Measurements from ENCODE around the gene ITPK1. TPM values are rescaled to one million over a fixed set of nuclear protein-coding genes. Genes with fewer than 3 reads are reported as not detected.

ITPK1 gene
- total RNA-seq, 2 experiments from 2014 or later: 87.0 to 87.4 TPM

DNA sequence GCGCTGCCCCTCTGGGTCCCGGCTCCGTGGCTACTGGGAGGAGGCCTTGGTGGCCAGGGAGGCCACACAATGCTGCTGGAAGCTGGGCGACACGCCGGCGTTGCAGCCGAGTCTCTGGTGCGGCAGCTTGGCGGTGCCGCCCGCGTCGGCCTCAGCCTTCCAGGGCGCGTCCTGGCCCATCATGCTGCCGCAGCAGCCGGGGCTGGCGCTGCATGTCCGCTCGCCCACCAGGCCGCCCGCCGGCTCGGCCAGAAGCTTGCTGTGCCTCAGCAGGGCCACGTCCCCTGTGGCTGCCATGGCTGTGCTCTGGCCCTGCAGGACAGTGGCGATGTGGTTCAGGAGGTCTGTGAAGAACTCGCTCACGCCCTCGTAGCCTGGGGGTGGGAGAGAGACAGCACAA is 174.2 kb downstream of the ITPK1 start:
- no peak for DNase-seq
- Mint-ChIP-seq H3K27me3 (no peaks in the 10 kb centered on the region), H3K4me3 (no peak overlapping the region), H3K27ac (no peak overlapping the region), H3K36me3 (no peaks in the 10 kb centered on the region), H3K4me1 (peaks cover 4% of the 10 kb centered on the region), H3K9me3 (no peaks in the 10 kb centered on the region)

DNA sequence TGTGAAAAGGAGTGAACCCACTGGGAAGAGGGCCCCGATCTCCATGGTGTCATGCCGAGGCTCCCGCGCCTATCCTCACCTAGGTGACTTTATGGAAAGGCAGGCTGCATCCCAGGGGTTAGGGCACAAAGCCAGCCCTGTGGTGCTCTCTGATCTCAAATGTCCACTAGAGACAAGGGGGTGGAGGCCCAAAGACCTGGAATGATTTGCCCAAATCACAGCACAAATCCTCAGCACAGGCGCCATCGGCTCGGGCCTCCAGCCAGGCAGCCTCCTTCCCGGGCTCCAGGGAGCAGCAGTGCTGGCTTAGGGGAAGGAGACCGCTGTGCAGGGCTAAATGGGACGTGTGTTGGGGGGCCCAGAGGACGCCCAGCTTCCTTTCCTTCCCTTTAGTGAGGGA is 175.2 kb downstream of the ITPK1 start:
- H3K4me1 Mint-ChIP-seq: peaks cover 4% of the 10 kb centered on the region
- DNase-seq: no peak
- no peak overlapping the region for H3K27ac Mint-ChIP-seq
- H3K27me3 Mint-ChIP-seq: no peaks in the 10 kb centered on the region
- no peak overlapping the region for H3K4me3 Mint-ChIP-seq
- H3K36me3 Mint-ChIP-seq: no peaks in the 10 kb centered on the region
- no peaks in the 10 kb centered on the region for H3K9me3 Mint-ChIP-seq

DNA sequence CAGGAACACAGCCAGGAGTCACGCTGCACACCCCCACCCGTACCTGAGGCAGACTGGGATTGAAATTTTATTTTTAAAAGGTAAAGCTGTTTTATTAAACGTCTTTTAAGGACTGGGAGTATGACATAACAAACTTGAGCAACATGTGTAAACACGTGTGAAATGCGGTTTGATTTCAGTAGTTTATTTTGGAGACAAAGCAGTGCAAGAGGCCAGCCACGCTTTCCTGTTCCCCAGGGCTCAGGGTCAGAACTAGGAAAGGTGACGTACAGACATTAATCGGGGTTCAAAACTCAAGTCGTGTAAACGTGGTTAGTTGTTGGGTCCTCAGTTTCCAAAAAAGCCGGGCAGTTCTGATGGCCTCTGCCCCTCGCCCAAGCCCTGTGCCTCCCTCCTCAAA is 176.0 kb downstream of the ITPK1 start:
- H3K36me3 Mint-ChIP-seq: no peaks in the 10 kb centered on the region

DNA sequence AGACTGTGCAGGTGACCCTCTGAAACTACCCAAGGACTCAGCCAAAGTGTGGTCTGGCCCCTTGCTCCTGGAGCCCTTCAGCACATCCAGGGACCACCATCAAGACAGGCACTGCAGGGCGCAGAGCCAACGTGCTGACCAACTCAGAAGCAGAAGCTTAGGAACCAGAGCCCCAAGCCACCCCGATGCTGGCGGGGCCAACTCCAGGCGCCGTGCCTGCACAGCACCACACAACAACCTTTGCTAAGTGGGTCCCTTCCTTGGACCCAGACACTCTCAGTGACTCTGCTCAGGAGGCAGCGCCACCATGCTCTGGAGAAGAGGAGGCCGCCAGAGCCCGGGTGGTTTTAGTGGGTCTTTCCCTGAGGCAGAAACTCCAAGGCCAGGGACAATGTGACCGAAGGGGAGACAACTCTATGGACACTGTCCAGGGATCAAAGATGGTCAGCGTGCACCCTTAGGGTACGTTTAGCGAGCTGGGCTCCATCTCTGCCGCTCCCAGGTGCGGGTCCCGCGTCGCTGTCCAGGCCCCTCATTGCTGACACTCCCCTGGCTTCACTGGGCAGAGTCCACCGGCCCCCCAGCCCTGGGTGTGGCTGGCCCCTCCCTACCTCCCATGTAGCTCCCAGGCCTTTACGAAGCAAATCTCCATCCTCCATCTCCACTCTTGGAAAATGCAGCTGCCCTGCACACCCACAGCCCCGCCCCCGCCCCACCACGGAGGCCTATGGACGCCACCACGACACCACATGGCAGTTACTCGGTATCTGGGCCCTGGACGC is 176.6 kb downstream of the ITPK1 start:
- Mint-ChIP-seq H3K36me3 (no peaks in the 10 kb centered on the region), H3K9me3 (no peaks in the 10 kb centered on the region), H3K4me1 (peaks cover 4% of the 10 kb centered on the region), H3K4me3 (no peak overlapping the region), H3K27ac (no peak overlapping the region), H3K27me3 (no peaks in the 10 kb centered on the region)
- DNase-seq: no peak

More for the DNA sequence above, 176.0 kb downstream of the ITPK1 start:
- Mint-ChIP-seq H3K4me1 (peaks cover 4% of the 10 kb centered on the region), H3K9me3 (no peaks in the 10 kb centered on the region), H3K4me3 (no peak overlapping the region), H3K27me3 (no peaks in the 10 kb centered on the region), H3K27ac (no peak overlapping the region)
- no peak for DNase-seq

DNA sequence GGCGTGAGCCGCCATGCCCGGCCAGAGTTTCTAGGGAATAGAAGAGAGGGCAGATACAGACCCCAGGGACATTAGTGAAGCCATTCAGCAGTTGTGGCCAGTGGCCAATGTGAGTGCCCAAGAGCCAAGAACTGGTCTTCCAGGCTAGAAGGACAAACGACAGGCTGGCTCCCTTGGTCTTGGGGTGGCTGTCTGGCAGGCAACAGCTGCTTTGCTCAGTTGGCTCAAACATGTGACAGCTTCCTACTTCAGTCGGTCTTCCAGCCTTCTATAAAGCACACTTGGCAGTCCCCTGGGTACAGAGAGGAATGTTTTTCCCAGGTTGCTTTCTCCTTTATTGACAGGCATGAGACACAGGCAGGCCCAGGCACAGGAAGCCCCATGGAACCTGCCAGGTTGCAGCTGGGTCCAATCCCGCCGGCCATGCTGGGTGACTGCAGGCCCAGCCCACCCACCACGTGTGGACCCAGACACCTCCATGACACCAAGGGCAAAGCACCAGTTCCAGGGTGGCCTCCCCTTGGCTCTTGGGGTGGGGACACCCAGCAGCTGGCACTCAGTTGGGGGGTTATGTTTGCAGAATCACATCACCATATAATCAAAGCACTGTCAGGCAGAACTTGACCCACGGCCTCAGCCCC is 177.4 kb downstream of the ITPK1 start:
- Mint-ChIP-seq H3K27me3 (no peaks in the 10 kb centered on the region), H3K4me3 (no peak overlapping the region), H3K36me3 (no peaks in the 10 kb centered on the region), H3K4me1 (peaks cover 4% of the 10 kb centered on the region), H3K9me3 (no peaks in the 10 kb centered on the region), H3K27ac (no peak overlapping the region)
- no peak for DNase-seq

DNA sequence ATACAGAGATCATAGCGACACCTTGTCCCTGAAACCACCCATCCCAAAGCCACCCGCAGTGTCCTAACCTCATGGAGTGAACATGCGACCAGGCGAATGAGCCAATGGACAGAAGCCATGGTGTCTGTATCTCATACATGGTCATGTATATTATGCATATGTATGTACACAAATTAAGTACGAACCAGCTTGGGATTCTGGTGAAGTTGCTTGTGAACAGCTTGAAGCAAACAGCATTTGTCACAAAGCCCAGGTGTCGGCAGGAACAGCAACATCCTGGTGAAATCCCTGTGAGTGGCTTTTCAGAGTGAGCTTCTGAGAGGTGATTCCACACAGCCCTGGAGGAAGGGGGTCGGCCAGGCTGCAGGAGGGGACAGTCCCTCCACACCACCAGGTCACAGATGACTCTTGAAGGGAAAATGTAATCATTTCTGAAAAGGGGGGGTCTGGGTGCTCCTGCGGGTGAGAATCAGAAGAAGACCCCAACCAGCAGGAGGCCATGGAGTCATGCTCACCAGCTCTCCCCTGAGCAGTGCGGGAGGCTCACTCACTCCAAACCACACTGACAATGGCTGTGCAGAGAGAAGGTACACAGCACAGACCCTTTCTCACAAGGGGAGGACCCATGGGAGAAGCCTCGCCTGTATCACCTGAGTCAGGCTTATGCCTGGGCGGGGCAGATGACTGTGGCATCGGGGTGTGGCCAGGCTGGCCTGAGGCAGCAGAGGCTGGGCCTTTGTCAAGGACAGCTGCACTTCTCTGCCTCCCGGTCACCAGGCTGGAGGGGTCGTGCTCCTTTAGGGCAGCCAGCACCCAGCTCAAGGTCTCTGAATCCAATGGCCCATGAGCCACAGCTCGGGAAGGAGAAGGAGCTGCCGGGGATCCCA is 178.4 kb downstream of the ITPK1 start:
- Mint-ChIP-seq H3K9me3 (no peaks in the 10 kb centered on the region), H3K4me3 (no peak overlapping the region)

DNA sequence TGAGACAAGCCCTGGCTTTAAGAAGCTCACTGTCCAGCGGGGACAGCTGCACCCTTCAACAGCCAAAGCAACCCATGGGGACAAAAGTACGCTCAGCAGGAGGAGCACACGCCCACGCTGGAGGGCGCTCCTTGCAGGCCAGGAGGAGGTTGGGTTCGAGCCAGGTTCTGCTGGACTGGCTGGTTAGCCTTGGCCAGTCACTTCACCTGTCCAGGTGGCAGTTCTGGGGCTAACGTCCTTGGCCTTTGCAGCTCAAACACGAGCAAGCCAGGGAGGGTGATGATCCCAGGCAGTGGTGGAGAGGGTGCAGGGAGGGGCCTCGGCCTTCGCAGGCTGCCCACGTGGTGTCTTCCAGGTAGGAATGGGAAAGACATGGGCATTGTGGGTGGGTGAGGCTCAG is 179.6 kb downstream of the ITPK1 start:
- H3K4me1 Mint-ChIP-seq: peaks cover 4% of the 10 kb centered on the region

More for the DNA sequence above, 178.4 kb downstream of the ITPK1 start:
- no peaks in the 10 kb centered on the region for H3K36me3 Mint-ChIP-seq
- peaks cover 4% of the 10 kb centered on the region for H3K4me1 Mint-ChIP-seq
- DNase-seq: peak; percentile 22
- H3K27me3 Mint-ChIP-seq: no peaks in the 10 kb centered on the region
- no peak overlapping the region for H3K27ac Mint-ChIP-seq

DNA sequence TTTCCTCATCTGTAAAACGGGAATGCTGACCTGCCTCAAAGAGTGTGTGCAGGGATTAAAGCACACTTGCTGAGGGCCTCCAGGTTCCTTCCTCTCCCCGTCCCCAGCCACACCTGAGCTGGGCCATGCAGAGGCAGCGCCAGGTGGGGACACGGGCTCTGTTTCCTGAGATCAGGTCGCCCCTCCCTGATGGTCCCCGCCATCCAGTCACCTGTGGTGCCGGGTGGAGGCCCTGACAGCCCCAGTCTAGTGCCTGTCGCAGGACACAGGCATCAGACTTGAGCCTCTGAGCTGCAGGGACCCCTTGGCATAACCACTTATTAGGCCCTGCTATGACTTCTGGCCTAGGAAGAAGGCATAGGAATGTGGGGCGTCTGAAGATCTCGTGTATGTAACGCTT is 180.3 kb downstream of the ITPK1 start:
- Mint-ChIP-seq H3K4me3 (no peak overlapping the region), H3K27me3 (no peaks in the 10 kb centered on the region), H3K27ac (no peak overlapping the region), H3K36me3 (no peaks in the 10 kb centered on the region), H3K9me3 (no peaks in the 10 kb centered on the region), H3K4me1 (peaks cover 4% of the 10 kb centered on the region)
- no peak for DNase-seq

More for the DNA sequence above, 179.6 kb downstream of the ITPK1 start:
- DNase-seq: no peak
- no peaks in the 10 kb centered on the region for H3K9me3 Mint-ChIP-seq
- H3K27ac Mint-ChIP-seq: no peak overlapping the region
- no peaks in the 10 kb centered on the region for H3K36me3 Mint-ChIP-seq
- H3K27me3 Mint-ChIP-seq: no peaks in the 10 kb centered on the region
- no peak overlapping the region for H3K4me3 Mint-ChIP-seq

DNA sequence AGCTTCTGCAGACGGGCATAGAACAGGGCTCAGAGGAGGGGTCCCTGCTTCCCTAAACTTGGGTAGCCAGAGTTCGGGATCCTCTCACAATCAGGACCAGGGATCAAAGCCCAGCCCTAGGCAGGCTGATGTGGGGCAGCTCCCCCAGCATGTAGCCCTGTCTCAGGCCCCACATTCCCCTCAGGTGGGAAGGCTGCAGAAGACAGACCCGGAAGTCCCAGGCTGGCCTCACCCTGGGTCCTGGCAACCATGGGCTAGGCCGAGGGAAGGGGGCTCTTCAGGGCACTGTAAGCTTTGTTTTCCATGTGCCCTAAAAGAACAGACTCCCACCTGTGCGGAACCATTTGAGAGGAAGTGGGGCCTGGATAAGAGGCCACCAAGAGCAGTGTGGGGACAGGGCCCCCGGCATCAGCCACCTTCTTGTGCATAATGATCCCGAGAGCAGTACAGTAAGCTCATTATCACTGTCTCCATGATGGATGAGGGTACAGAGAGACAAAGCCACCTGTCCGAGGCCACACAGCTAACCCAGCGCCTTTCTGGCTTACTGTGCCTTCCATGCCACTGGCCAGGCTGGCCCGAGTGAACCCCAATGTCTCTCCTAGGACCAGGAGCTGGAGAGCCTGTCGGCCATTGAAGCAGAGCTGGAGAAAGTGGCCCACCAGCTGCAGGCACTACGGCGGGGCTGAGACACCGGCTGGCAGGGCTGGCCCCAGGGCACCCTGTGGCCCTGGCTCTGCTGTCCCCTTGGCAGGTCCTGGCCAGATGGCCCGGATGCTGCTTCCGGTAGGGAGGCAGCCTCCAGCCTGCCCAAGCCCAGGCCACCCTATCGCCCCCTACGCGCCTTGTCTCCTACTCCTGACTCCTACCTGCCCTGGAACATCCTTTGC is 181.3 kb downstream of the ITPK1 start:
- H3K4me1 Mint-ChIP-seq: peaks cover 4% of the 10 kb centered on the region
- no peak for DNase-seq
- no peaks in the 10 kb centered on the region for H3K9me3 Mint-ChIP-seq
- H3K27me3 Mint-ChIP-seq: no peaks in the 10 kb centered on the region
- no peaks in the 10 kb centered on the region for H3K36me3 Mint-ChIP-seq
- no peak overlapping the region for H3K4me3 Mint-ChIP-seq
- H3K27ac Mint-ChIP-seq: no peak overlapping the region

DNA sequence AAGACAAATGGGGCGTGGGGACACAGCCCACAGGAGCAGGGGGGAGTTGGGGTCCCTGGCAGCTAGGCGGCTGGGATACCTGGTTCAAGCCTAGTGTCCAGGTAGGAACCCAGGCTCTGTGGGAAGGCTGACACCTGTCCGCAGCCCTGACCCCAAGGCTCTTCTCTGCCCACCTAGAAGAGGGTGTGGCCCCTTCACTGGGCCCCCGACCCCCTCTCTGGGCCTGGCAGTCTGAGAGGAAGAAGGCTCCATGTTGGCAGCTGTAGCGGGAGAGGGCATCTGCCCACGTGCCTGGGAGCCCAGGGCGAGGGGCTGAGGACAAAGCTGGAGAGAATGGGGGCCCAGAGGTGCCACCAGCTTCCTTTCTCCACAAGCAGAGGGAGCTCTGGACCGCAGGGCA is 182.2 kb downstream of the ITPK1 start:
- Mint-ChIP-seq H3K9me3 (no peaks in the 10 kb centered on the region), H3K4me3 (no peak overlapping the region), H3K4me1 (peaks cover 4% of the 10 kb centered on the region), H3K27ac (no peak overlapping the region), H3K27me3 (no peaks in the 10 kb centered on the region), H3K36me3 (no peaks in the 10 kb centered on the region)
- no peak for DNase-seq

DNA sequence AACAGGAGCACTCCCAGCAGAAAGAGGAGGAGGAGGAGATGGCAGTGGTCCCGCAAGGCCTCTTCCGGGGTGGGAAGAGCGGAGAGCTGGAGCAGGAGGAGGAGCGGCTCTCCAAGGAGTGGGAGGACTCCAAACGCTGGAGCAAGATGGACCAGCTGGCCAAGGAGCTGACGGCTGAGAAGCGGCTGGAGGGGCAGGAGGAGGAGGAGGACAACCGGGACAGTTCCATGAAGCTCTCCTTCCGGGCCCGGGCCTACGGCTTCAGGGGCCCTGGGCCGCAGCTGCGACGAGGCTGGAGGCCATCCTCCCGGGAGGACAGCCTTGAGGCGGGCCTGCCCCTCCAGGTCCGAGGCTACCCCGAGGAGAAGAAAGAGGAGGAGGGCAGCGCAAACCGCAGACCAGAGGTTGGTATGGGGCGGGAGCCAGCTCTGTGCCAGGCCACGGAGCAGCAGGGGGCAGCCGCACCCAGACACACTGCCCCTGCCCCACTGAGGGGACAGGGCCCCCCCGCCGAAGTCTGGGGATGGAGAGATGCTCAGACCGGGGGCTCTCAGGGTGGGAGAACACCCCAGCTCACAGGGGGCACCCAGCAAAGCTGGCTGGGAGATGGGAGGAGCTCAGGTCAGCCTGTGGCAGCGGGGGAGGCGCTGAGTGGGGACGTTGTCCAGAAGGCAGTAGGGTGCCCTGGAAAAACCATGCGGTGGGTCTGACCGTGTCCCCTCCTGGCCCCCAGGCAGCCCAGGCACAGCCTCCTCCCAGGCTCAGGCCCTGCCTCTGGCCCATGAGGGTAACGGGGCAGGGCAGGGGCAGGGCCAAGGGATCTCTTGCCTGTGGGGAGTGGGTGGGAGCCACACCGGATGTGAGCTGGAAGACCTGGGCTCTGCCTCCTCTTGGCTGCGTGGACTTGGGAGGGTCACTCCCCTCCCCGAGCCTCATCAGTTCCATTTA is 183.0 kb downstream of the ITPK1 start:
- no peak for DNase-seq
- Mint-ChIP-seq H3K4me1 (peaks cover 4% of the 10 kb centered on the region), H3K27ac (no peak overlapping the region)

DNA sequence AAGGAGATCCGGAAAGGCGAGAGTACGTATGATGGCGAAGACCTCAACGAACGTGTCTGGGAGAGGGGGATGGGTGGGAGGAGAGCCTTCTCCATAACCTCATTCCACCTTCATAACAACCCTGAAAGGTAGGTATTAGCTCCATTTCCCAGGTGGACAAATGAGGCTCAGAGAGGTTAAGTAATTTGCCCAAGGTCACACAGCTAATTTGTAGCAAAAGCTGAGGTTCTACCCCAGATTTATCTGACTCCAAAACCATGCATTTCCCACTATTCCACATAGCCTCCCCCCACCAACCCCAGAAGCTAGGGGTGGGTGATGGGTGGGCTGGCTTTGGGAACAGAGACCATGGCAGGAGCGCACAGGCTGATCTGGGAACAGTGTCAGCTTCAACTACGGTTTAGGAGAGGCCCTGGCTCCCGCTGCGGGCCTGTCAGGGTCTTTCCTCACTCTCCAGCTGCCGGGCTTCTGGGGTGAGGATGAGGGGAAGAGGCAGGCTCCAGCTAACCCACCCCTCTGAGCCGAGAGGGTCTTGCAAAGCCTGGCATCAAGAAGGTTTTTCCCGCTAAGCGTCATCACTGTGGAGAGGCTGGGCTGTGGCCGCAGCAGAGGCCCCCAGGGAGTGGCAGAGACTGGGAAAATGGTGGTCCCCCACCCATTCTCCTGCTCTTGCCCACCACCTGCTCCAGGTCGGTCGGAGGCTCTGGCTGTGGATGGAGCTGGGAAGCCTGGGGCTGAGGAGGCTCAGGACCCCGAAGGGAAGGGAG is 183.9 kb downstream of the ITPK1 start:
- Mint-ChIP-seq H3K4me1 (no peaks in the 10 kb centered on the region), H3K36me3 (no peaks in the 10 kb centered on the region), H3K4me3 (no peak overlapping the region), H3K27me3 (no peaks in the 10 kb centered on the region), H3K9me3 (no peaks in the 10 kb centered on the region), H3K27ac (no peak overlapping the region)
- DNase-seq: no peak

More for the DNA sequence above, 183.0 kb downstream of the ITPK1 start:
- Mint-ChIP-seq H3K4me3 (no peak overlapping the region), H3K27me3 (no peaks in the 10 kb centered on the region), H3K9me3 (no peaks in the 10 kb centered on the region), H3K36me3 (no peaks in the 10 kb centered on the region)

Data from activated naive CD8-positive, alpha-beta T cell treated with anti-CD3 and anti-CD28 coated beads for 36 hours (primary cell).